HCT116 (cell line): ENCODE data around the gene RRP12. TPM values are rescaled to one million over a fixed set of nuclear protein-coding genes. Genes with fewer than 3 reads are reported as not detected.

Experiments used
- ATAC-seq: fragments of 200-7000 bp; cut with Tn5 transposase; 2 replicates; pipeline ENCODE4 v1.9.1; 2020; ENCODE audit warnings: mild to moderate bottlenecking, moderate library complexity
- BruUV-seq: library from RNA; stranded (reverse); fragments of 400-500 nt; replicated peaks from 2 replicates; lab custom pipeline; 2021; lab: Mats Ljungman, UMichigan
- CTCF ChIA-PET: fragments of 300-600 bp; sonication (Branson Sonifier 250); formaldehyde crosslinking; loops from one replicate; lab custom pipeline; 2021; ENCODE audit warnings: antibody characterized with exemption; lab: Charles Lee
- POLR2A ChIA-PET: fragments of 300-600, 350-600 bp; sonication (Branson Sonifier 250); formaldehyde crosslinking; loops from one replicate; lab custom pipeline; 2021; ENCODE audit warnings: antibody characterized with exemption; lab: Charles Lee
- RAD21 ChIA-PET, 2 experiments: fragments of 300-600 bp; sonication (Branson Sonifier 250); formaldehyde crosslinking; loops; one replicate each; lab custom pipeline; 2023; ENCODE audit warnings: low total read pairs in 2 of 2; ENCODE audit not compliant: uncharacterized antibody in 2 of 2, unreplicated experiment in 2 of 2, low non-redundant PET in 1 of 2; lab: Charles Lee
- DNase-seq: peaks from one replicate; pipeline ENCODE4 v3.0.0-alpha.2; 2010; ENCODE audit warnings: low read depth, low spot score
- H2AFZ ChIP-seq: fragments of 200-600 bp; shearing (Covaris generic), sonication (generic); 2 replicates; pipeline ENCODE4 v1.6.1; 2017; ENCODE audit warnings: low read depth, mixed run types, mixed read lengths, antibody characterized with exemption, low read length; ENCODE audit not compliant: poor library complexity, severe bottlenecking
- H3K27ac ChIP-seq: 2 replicates; pipeline ENCODE4 v1.5.1; 2012; ENCODE audit warnings: low read depth, low read length
- H3K27me3 ChIP-seq: fragments of 200-600 bp; sonication (generic); 2 replicates; pipeline ENCODE4 v1.6.1; 2016; ENCODE audit warnings: mixed run types, low read length, mixed read lengths; ENCODE audit not compliant: insufficient read depth
- H3K36me3 ChIP-seq, 2 experiments: fragments of 200-500 bp in 1 of 2; fragments of 200-600 bp in 1 of 2; sonication (Bioruptor generic) in 1 of 2; sonication (generic) in 1 of 2; 2 replicates each; pipeline versions ENCODE4 v1.5.1 to v1.6.1; 2014 to 2016; ENCODE audit warnings: low read length in 2 of 2, inconsistent platforms in 1 of 2, mixed read lengths in 1 of 2, mixed run types in 1 of 2; ENCODE audit not compliant: insufficient read depth in 2 of 2, control insufficient read depth in 1 of 2
- H3K4me1 ChIP-seq, 2 experiments: fragments of 200-600 bp in 1 of 2; sonication (generic) in 1 of 2; 2 replicates each; pipeline versions ENCODE4 v1.5.1 to v1.6.1; 2012 to 2017; ENCODE audit warnings: low read length in 2 of 2, inconsistent platforms in 1 of 2, mild to moderate bottlenecking in 1 of 2, mixed read lengths in 1 of 2, mixed run types in 1 of 2, moderate library complexity in 1 of 2; ENCODE audit not compliant: insufficient read depth in 2 of 2, control insufficient read depth in 1 of 2
- H3K4me2 ChIP-seq: fragments of 200-600 bp; sonication (generic); 2 replicates; pipeline ENCODE4 v1.6.1; 2017; ENCODE audit warnings: mixed run types, low read length, mixed read lengths
- H3K4me3 ChIP-seq, 2 experiments: fragments of 200-600 bp in 1 of 2; sonication (generic) in 1 of 2; replicated peaks in 1 of 2; 2 replicates each; pipeline ENCODE4 v1.5.1; 2011 to 2016; ENCODE audit warnings: low read length in 2 of 2, control low read depth in 1 of 2, low read depth in 1 of 2, mild to moderate bottlenecking in 1 of 2, mixed read lengths in 1 of 2, mixed run types in 1 of 2
- H3K79me2 ChIP-seq: fragments of 200-600 bp; sonication (generic); 2 replicates; pipeline ENCODE4 v1.6.1; 2017; ENCODE audit warnings: mild to moderate bottlenecking, mixed run types, low read length, moderate library complexity, mixed read lengths; ENCODE audit not compliant: insufficient read depth
- H3K9ac ChIP-seq: fragments of 200-600 bp; sonication (generic); 2 replicates; pipeline ENCODE4 v1.6.1; 2016; ENCODE audit warnings: low read length, mixed read lengths
- H3K9me2 ChIP-seq: fragments of 200-600 bp; sonication (generic), shearing (Covaris generic); 2 replicates; pipeline ENCODE4 v1.6.1; 2017; ENCODE audit warnings: mixed run types, mild to moderate bottlenecking, moderate library complexity; ENCODE audit not compliant: insufficient read depth
- H3K9me3 ChIP-seq, 2 experiments: fragments of 200-500 bp in 1 of 2; fragments of 200-600 bp in 1 of 2; sonication (Bioruptor generic) in 1 of 2; sonication (generic) in 1 of 2; 2 replicates each; pipeline ENCODE4 v1.6.1; 2014 to 2017; ENCODE audit warnings: low read length in 2 of 2, mixed read lengths in 2 of 2, inconsistent platforms in 1 of 2, low read depth in 1 of 2, mild to moderate bottlenecking in 1 of 2, mixed run types in 1 of 2, moderate library complexity in 1 of 2; ENCODE audit not compliant: control insufficient read depth in 1 of 2, insufficient read depth in 1 of 2
- H4K20me1 ChIP-seq: fragments of 200-600 bp; sonication (generic), shearing (Covaris generic); 2 replicates; pipeline ENCODE4 v1.6.1; 2017; ENCODE audit warnings: mixed run types, mild to moderate bottlenecking, moderate library complexity; ENCODE audit not compliant: insufficient read depth
- CBX3 ChIP-seq: IDR thresholded peaks from 2 replicates; pipeline ENCODE4 v1.6.1; 2012; ENCODE audit warnings: low read depth
- EGR1 ChIP-seq: IDR thresholded peaks from 2 replicates; pipeline ENCODE4 v1.6.1; 2012; ENCODE audit warnings: low read depth
- EZH2 ChIP-seq: fragments of 200-600 bp; sonication (generic); IDR thresholded peaks from 2 replicates; pipeline ENCODE4 v1.6.1; 2017; ENCODE audit warnings: antibody characterized with exemption, mixed run types
- EZH2phosphoT487 ChIP-seq: fragments of 200-600 bp; IDR thresholded peaks from 2 replicates; pipeline ENCODE4 v1.6.1; 2018; ENCODE audit warnings: antibody characterized with exemption, borderline replicate concordance
- JUND ChIP-seq: IDR thresholded peaks from 2 replicates; pipeline ENCODE4 v1.6.1; 2012
- RAD21 ChIP-seq: IDR thresholded peaks from 2 replicates; pipeline ENCODE4 v1.6.1; 2012; ENCODE audit warnings: low read depth, mild to moderate bottlenecking
- SIN3A ChIP-seq: IDR thresholded peaks from 2 replicates; pipeline ENCODE4 v1.6.1; 2012; ENCODE audit warnings: low read depth
- SRF ChIP-seq: IDR thresholded peaks from 2 replicates; pipeline ENCODE4 v1.6.1; 2012; ENCODE audit warnings: low read depth
- ZFX ChIP-seq: fragments of 450-650 bp; IDR thresholded peaks from 2 replicates; pipeline ENCODE4 v1.6.1; 2017
- ZNF274 ChIP-seq: fragments of 200-500 bp; sonication (Bioruptor generic); IDR thresholded peaks from 2 replicates; pipeline ENCODE4 v1.6.1; 2014; ENCODE audit warnings: mild to moderate bottlenecking, low read depth, low read length, inconsistent platforms
- intact Hi-C: fragments of 100-400 bp; cut with micrococcal nuclease; formaldehyde crosslinking; loops from 2 replicates; pipeline ENCODE4 v1.10.0; 2022
- total RNA-seq: library from RNA; stranded (reverse); gene quantifications from one replicate; pipeline ENCODE4 v1.2.1, GENCODE V29; 2021; ENCODE audit not compliant: unreplicated experiment
- TF ChIP-seq, protein P1 (sequence below), 3 experiments: fragments of 200-600 bp in 1 of 3; sonication (generic) in 1 of 3; IDR thresholded peaks in 2 of 3; conservative IDR thresholded peaks in 1 of 3; 2 replicates each; pipeline ENCODE4 v1.5.1; 2012 to 2017; ENCODE audit warnings: low read depth in 2 of 3, low read length in 2 of 3, antibody characterized with exemption in 1 of 3, borderline replicate concordance in 1 of 3, control low read depth in 1 of 3, mild to moderate bottlenecking in 1 of 3, mixed read lengths in 1 of 3, mixed run types in 1 of 3, moderate library complexity in 1 of 3; ENCODE audit not compliant: insufficient read depth in 1 of 3
- TF ChIP-seq, protein P2 (sequence below): IDR thresholded peaks from 2 replicates; pipeline ENCODE4 v1.6.1; 2011; ENCODE audit warnings: mild to moderate bottlenecking, low read length, moderate library complexity; ENCODE audit not compliant: insufficient replicate concordance; ENCODE audit errors: extremely low read depth

The RRP12 gene
- total RNA-seq, 1 experiment from 2014 or later: 67.0 TPM

DNA sequence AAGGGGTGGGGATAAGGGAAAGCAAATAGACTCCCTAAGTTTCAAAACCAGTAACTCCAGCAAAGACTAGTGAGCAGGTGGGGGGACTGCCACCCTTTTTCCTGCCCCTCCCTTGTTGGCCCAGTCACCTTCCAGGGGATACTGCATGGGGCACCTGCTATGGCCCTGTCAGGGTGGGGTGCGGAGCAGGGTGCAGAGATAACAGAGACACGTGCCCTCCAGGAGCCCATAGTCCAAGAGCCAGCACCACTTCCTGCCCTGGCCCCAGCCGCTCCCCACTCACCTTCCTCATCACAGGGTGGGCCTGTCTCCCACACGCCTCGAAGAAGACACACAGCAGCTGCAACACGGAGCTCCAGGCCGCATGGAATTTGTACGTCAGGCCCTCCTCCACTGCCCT, 20.6 kb downstream of the RRP12 start:
- Histone ChIP-seq H3K36me3 (peaks cover 16 to 38% of the 10 kb centered on the region in 2 experiments), H3K9me3 (no peaks in the 10 kb centered on the region), H3K9ac (no peak overlapping the region), H4K20me1 (no peaks in the 10 kb centered on the region), H3K27ac (no peak overlapping the region), H2AFZ (no peak overlapping the region)
- BruUV-seq: no TSS peak
- POLR2A ChIA-PET: no interaction called here
- no peak for DNase-seq
- intact Hi-C loops: no loop called here
- ATAC-seq: no peak
- TF ChIP-seq EZH2: no peak
- TF ChIP-seq RAD21: no peak
- no peak for TF ChIP-seq CBX3
- no peak for TF ChIP-seq SIN3A
- no peak for TF ChIP-seq ZNF274
- TF ChIP-seq, all 23 proteins: peak for 0
- Histone ChIP-seq H3K4me2 (no peak overlapping the region), H3K27me3 (no peaks in the 10 kb centered on the region), H3K4me1 (no peaks in the 10 kb centered on the region), H3K79me2 (0 out of 2 replicates have a peak, but pooled peaks cover 4% of the 10 kb centered on the region), H3K9me2 (no peaks in the 10 kb centered on the region), H3K4me3 (no peak overlapping the region)
- CTCF ChIA-PET: no interaction called here
- RAD21 ChIA-PET: no interaction called here

DNA sequence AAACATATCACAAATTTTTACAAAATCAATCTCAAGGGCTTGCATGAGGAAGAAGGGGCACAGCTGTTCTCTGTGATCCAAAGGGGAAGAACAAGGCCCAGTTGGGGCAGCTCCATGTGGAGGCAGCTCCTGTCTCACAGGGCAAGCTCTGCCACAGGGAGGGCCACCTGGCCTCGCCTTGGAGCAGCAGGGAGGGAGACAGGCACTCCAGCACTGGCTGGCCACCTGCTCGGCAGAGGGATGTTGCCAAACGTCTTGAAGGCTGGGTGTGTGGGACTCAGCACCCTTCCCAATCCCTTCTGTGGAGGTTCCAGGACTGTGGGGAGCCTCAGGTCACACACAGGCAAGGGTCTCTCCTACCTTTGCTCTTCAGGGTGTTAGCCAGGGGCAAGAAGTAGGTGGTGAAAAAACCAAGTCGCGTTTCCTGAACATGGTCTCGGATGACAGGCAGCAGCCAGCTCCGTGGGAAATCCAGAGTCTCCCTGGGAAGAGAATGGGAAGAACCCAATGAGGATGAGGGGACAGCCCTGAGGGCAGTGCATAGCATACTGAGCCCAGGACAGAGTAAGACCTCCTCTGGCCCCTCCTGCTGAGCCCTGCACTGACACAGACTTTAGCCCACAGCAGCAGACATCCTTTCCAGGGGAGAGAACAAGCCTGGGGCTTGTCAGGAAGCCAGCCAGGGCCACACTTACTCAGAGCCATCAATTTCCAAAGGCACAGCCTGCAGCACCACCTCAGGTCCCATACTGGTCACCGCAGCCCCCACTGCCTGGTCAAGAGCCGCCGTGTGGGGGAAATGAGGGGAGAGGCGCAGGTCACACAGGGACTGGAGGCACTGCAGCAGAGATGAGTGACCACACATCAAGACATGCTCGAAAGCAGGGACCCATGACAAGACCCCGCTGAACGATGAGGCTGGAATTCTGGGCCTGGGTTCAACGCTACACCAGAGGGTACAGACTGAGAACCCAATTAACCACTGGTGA, 21.9 kb downstream of the RRP12 start:
- no peak overlapping the region for H3K4me2 ChIP-seq
- RAD21 ChIA-PET: no interaction called here
- ATAC-seq: no peak
- intact Hi-C loops: no loop called here
- no peaks in the 10 kb centered on the region for H3K9me2 ChIP-seq
- DNase-seq: no peak
- no peak overlapping the region for H2AFZ ChIP-seq
- H3K4me1 ChIP-seq: no peaks in the 10 kb centered on the region
- no peak overlapping the region for H3K27ac ChIP-seq
- no peaks in the 10 kb centered on the region for H3K9me3 ChIP-seq
- H3K27me3 ChIP-seq: no peaks in the 10 kb centered on the region
- CTCF ChIA-PET: no interaction called here
- POLR2A ChIA-PET: no interaction called here
- H3K36me3 ChIP-seq: peaks cover 16 to 31% of the 10 kb centered on the region in 2 experiments
- H3K9ac ChIP-seq: no peak overlapping the region
- no peak overlapping the region for H3K4me3 ChIP-seq
- 0 out of 2 replicates have a peak, but pooled peaks cover 4% of the 10 kb centered on the region for H3K79me2 ChIP-seq
- no TSS peak for BruUV-seq
- H4K20me1 ChIP-seq: no peaks in the 10 kb centered on the region
- no peak for TF ChIP-seq EGR1
- no peak for TF ChIP-seq RAD21
- TF ChIP-seq, protein P1, sequence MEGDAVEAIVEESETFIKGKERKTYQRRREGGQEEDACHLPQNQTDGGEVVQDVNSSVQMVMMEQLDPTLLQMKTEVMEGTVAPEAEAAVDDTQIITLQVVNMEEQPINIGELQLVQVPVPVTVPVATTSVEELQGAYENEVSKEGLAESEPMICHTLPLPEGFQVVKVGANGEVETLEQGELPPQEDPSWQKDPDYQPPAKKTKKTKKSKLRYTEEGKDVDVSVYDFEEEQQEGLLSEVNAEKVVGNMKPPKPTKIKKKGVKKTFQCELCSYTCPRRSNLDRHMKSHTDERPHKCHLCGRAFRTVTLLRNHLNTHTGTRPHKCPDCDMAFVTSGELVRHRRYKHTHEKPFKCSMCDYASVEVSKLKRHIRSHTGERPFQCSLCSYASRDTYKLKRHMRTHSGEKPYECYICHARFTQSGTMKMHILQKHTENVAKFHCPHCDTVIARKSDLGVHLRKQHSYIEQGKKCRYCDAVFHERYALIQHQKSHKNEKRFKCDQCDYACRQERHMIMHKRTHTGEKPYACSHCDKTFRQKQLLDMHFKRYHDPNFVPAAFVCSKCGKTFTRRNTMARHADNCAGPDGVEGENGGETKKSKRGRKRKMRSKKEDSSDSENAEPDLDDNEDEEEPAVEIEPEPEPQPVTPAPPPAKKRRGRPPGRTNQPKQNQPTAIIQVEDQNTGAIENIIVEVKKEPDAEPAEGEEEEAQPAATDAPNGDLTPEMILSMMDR (IDR thresholded peaks at IDR 0.05 in 2 of 3, conservative IDR thresholded peaks at IDR 0.05 in 1 of 3; ENCODE audit: borderline replicate concordance in 1 of 3, insufficient read depth in 1 of 3, low read depth in 2 of 3, low read length in 2 of 3): no peak
- no peak for TF ChIP-seq SRF
- TF ChIP-seq JUND: no peak
- no peak for TF ChIP-seq CBX3
- TF ChIP-seq ZFX: no peak
- TF ChIP-seq, protein P2, sequence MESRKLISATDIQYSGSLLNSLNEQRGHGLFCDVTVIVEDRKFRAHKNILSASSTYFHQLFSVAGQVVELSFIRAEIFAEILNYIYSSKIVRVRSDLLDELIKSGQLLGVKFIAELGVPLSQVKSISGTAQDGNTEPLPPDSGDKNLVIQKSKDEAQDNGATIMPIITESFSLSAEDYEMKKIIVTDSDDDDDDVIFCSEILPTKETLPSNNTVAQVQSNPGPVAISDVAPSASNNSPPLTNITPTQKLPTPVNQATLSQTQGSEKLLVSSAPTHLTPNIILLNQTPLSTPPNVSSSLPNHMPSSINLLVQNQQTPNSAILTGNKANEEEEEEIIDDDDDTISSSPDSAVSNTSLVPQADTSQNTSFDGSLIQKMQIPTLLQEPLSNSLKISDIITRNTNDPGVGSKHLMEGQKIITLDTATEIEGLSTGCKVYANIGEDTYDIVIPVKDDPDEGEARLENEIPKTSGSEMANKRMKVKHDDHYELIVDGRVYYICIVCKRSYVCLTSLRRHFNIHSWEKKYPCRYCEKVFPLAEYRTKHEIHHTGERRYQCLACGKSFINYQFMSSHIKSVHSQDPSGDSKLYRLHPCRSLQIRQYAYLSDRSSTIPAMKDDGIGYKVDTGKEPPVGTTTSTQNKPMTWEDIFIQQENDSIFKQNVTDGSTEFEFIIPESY: no peak
- no peak for TF ChIP-seq EZH2phosphoT487
